HG03439 (cell line): ENCODE results near the gene MYO7A.

Experiments
- ATAC-seq: cut with Tn5 transposase; IDR thresholded peaks from one replicate; pipeline ENCODE4 v1.9.1; 2021; ENCODE audit warnings: mild to moderate bottlenecking, moderate library complexity; ENCODE audit not compliant: unreplicated experiment

The MYO7A gene

DNA sequence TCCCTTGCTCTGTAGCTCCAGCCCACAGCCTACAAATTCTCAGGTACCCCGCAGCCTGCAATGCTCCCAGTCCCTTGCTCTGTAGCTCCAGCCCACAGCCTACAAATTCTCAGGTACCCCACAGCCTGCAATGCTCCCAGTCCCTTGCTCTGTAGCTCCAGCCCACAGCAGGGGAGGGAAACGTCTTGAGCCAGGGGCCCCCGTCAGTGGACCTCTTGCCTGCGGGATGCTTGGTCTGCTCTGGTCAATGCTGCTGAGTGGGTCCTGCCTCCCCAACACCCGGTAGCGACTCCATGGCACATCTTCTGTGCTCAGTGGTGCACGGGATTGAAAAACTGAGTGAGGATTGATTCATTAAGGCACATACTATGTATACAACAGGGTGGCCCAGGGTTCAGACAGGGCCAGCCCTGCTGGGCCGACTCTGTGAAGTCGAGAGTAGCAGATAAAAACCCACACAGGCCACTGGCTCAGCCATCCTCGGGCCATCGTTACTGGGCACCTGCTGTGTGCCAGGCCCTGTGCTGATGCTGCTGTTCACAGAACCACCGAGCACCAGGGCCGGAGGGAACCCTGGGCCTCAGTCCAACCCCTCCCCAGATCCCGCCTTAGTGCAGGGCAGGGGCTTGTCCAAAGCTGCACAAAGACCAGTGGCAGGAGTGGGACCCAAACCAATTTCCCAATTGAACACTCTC, 69.7 kb downstream of the MYO7A start:
- ATAC-seq: no peak

- ATAC-seq: no peak
Measured at GRCh38 chr11:77198440-77198849, 70.4 kb downstream of the MYO7A start.

DNA sequence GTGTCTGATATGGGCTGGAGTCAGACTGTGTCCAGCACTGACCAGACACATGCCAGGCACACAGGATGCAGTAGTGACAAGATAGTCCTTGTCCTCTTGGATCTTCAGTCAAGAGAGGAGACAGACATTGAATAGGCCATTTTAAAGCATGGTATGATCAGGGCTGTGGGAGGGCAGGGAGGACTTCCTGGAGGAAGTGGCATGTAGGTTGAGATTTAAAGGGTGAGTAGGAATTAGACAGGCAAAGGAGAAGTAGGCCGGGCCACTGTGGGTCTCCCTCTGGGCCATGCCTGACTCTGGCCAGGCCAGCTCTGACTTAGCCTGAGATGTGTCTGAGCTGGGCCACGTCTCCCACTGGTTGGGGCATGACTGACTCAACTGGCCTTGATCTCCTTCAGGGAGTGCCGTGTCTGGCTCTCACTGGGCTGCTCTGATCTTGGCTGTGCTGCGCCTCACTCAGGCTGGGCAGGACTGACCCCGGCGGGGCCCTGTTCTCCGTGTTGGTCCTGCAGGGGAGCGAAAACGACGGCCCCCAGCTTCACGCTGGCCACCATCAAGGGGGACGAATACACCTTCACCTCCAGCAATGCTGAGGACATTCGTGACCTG, 71.2 kb downstream of the MYO7A start:
- no peak for ATAC-seq

DNA sequence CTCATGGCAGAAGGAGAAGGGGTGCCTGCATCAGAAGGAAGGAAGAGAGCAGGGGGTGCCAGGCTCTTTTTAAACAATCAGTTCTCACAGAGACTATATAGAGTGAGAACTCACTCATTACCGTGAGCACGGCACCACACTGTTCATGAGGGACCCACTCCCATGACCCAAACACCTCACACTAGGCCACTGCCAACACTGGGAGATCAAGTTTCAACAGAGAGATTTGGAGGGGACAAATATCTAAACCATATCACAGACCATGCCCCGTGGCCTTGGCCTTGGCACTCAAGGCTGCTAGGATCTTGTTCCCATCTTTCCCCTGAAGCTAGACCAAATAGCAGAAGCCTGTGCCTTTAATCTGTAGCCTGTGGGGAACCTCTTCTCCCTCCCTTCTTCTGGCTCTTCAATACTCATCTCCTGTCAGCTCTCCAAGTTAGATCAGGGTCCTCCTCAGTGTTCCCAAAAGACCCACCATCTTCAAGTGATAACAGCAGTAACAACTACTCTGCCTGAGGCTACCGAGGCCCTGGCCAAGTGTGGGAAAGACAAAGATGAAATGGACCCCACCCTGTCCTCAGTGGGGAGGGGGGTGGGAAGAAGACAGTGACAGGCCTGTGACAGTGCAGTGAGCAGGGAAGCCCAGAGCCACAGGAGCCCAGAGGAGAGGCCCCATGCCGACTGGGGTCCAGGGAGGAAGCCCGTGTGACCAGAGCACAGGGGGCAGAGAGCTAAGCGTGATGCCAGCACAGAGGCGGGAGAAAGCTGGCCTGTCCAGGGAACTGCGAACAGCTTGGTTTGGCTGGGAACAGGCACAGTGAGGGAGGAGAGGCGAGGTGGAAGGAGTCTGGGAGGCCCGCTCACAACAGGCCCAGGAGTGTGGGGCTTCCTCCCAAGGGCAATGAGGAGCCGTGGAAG, 72.6 kb downstream of the MYO7A start:
- no peak for ATAC-seq

DNA sequence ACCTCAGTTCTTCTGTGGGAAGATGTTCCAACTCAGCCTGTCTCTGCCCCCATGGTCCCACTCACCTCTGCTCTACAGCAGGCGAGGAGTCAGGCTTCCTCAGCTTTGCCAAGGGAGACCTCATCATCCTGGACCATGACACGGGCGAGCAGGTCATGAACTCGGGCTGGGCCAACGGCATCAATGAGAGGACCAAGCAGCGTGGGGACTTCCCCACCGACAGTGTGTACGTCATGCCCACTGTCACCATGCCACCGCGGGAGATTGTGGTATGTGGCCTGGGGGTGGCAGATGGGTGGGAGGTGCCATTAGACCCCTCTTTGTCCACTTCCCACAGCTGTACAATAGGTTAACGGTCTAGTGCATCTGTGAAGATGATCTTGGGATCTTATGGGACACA, 73.3 kb downstream of the MYO7A start:
- ATAC-seq: no peak

- no peak for ATAC-seq
Measured at GRCh38 chr11:77201991-77202841, 74.2 kb downstream of the MYO7A start.

GRCh38 chr11:77202941-77203900, 75.2 kb downstream of the MYO7A start:
- no peak for ATAC-seq

- ATAC-seq: no peak
Measured at GRCh38 chr11:77203901-77204753, 76.1 kb downstream of the MYO7A start.

DNA sequence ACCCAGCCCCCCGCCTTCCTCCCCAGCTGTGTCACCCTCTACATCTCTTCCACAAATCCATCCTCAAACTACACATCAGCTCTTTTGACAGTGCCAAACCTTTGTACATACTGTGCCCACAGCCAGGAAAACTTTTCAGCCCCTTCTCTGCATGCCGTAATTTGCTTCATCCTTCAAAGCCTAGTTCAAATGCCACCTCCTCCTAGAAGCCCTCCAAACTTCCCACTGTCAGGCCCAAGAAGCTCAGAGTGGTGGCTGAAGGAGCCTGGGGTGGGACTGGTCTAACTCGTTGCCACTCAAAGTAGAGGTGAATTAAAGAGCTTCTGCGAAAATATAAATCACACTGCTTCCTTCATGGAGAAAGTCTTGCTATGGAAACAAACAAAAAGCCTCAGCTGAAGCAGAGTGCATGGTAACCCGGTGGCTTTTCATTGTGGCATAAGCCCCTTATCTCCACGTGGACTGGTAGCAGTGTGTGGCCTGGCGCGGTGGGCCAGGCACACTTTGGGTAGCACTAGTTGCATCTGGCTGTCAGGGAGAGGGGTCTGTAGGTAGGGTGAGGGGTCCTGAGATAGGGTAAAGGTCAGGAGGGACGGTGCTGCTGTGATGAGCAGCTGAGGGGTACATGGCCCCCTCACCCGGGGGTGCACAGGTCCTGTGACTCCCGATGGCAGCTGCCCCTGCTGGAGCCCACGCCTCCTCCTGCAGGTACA, 76.9 kb downstream of the MYO7A start:
- no peak for ATAC-seq

DNA sequence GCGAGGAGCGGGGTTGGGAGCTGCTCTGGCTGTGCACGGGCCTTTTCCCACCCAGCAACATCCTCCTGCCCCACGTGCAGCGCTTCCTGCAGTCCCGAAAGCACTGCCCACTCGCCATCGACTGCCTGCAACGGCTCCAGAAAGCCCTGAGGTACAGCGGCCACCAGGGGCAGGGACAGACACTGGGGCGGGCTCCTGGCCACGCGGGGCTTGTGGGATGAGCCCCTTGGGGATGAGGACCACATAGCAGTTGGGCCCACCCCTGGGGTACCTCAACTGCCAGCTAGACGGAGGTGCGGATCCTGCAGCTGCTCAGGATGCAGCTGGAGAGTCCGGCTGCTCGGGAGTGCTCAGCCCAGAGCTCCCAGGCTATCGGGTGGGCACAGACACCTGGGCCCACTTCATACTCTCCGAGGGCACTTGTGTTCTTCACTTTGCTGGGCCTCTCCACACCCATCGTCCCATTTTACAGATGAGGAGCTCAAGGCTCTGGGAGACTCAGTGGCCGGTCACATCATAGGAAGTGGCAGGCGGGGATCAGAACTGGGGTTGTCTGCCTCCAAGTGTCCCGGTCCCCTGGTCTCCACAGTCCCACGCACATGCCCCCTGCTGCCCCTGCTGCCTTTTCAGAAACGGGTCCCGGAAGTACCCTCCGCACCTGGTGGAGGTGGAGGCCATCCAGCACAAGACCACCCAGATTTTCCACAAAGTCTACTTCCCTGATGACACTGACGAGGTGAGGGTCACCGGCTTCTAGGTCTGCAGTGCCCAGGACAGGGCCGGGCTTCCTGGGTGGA, 77.6 kb downstream of the MYO7A start:
- ATAC-seq: no peak

DNA sequence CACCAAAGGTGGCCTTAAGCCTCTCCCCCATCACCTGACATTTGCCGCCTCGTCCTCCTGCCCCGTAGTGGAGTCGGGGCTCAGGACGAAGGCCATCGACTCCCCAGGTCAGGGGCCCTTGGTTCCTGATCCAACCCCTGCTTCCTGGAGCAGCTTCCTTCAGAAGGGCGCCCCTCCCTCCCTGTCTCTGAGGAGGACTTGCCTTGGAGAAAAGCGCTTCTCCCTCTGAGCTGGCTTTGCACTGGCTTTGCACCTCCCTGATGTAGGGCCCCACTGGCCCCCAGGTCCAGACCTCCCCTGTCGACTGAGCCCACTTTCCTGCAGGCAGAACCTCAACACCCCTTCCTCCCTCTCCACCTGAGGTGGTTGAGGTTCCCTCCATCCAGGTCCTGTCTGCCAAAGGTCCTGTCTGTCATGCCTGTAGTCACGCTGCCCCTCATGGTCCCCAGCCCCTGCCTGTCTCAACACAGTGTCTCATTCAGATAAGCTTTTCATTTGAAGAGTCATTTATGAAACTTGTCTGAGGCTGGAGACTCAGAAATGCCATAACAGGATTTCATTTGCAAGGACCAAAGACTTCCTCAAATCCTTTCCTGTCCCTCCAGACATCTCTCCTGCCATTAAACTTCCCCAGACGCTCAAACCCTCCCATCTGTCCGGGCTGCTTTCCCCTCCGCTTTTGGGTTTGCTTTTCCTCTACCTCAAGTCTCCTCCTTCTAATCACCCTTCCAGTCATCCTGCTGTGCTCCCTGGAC, 78.4 kb downstream of the MYO7A start:
- no peak for ATAC-seq

- no peak for ATAC-seq
Measured at GRCh38 chr11:77207019-77207485, 79.0 kb downstream of the MYO7A start.

DNA sequence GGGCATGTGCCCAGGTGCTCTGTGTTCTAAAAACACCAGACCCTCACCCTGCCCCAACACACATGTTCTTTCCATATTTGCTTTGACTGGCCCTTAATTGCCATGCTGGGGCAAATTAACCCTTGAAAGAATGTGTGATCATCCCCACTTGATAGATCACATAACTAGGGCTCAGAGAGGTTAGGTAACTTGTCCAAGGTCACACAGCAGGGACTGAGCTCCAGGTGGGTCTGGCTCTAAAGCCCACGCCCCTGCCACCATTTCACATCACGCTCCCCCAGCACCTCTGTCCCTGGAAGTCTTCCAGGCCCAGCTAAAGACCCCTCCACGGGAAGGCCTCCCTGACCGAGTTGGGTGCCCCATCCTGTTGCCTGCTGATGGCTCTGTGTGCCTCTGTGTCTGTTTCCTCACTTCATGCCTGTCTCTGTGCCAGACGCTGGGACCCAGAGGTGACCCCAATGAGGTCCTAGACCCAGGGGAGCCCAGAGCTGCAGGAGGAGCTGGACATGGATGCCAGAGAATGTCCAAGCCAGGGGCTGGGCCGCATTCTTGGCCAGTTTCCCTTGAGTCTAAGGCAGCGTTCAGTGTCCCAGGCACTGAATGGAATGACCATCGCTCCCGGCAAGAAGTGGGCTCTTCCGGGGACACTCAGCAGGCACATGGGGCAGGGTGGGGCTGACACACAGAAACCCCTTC, 79.7 kb downstream of the MYO7A start:
- no peak for ATAC-seq

- ATAC-seq: no peak
Measured at GRCh38 chr11:77208535-77208934, 80.5 kb downstream of the MYO7A start.

DNA sequence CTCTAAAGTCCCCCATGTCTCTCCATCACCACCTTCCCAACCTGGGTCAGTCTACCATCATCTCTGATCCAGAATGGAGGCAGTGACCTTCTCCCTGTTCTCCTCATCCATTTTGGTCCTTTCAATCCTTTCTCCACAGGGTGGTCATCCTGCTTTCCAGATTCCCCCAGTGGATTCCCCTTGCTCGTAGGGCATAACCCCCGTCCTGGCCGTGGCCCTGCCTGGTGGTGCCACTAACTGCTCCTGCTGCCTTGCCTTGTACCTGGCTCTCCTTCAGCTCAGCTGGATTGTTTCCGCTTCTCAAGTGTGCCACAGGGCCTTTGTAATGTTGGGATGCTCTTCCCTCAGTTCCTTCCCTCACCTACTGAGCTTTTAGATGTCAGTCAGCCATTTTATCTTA, 81.6 kb downstream of the MYO7A start:
- ATAC-seq: no peak

DNA sequence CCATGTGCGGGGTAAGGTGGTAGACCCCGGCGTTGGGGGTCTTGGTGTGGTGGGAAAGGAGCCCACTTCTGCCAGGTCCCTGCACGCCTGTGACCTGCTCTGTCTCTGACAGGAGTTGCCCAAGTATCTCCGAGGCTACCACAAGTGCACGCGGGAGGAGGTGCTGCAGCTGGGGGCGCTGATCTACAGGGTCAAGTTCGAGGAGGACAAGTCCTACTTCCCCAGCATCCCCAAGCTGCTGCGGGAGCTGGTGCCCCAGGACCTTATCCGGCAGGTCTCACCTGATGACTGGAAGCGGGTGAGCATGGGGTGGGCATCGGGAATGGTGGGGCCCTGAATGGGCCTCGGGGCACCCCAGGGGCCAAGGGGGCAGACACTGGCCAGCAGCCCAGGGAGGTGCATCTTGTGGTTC, 83.0 kb downstream of the MYO7A start:
- ATAC-seq: no peak
